ENCODE measurements around the gene REG1B.

DNA sequence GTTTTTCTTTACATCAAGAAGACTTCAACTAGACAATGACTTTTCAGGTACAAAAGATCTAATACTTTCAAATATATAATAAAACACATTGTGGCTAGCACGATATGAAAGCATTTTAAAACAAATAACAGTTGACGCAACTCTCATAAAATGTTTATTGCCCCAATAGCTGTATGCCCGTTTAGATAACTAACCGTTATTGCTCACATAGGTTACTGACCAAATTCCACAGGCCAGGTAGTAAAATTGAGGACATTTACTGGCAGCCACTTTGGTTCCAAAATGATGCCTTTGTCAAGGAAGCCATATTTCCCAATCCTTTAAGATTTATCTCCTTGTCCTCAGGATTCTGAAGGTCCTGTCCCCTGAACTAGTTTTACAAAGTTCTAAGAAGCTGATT lies 2.9 kb upstream of the REG1B start:
- TF ChIP-seq, protein P1, sequence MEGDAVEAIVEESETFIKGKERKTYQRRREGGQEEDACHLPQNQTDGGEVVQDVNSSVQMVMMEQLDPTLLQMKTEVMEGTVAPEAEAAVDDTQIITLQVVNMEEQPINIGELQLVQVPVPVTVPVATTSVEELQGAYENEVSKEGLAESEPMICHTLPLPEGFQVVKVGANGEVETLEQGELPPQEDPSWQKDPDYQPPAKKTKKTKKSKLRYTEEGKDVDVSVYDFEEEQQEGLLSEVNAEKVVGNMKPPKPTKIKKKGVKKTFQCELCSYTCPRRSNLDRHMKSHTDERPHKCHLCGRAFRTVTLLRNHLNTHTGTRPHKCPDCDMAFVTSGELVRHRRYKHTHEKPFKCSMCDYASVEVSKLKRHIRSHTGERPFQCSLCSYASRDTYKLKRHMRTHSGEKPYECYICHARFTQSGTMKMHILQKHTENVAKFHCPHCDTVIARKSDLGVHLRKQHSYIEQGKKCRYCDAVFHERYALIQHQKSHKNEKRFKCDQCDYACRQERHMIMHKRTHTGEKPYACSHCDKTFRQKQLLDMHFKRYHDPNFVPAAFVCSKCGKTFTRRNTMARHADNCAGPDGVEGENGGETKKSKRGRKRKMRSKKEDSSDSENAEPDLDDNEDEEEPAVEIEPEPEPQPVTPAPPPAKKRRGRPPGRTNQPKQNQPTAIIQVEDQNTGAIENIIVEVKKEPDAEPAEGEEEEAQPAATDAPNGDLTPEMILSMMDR (conservative IDR thresholded peaks at IDR 0.05 in 1 of 2, IDR thresholded peaks at IDR 0.05 in 1 of 2; ENCODE audit: low read depth in 1 of 2, low read length in 2 of 2), result no peak
- no peak for TF ChIP-seq EZH2 (IDR thresholded peaks at IDR 0.05; ENCODE audit: low read length, missing control alignments)
